Adrenal gland (tissue), 5 donors: ENCODE data around the gene SLC9A5.

Experiments used
- CTCF ChIP-seq, 6 experiments: fragments of 450-650 bp in 4 of 6; fragments of 200-600 bp in 2 of 6; sonication (generic) in 1 of 6; IDR thresholded peaks; 1 replicate in 5 of 6; 2 replicates in 1 of 6; pipeline versions ENCODE4 v1.5.1 to v1.8.0; 2016 to 2021; ENCODE audit warnings: antibody characterized with exemption in 6 of 6, mild to moderate bottlenecking in 2 of 6, moderate library complexity in 1 of 6
- POLR2A ChIP-seq, 2 donors: fragments of 450-650 bp; IDR thresholded peaks; one replicate each; pipeline ENCODE4 v1.6.1; 2017; ENCODE audit warnings: antibody characterized with exemption in 2 of 2, mild to moderate bottlenecking in 2 of 2, moderate library complexity in 1 of 2
- donor health status: DM: no; HTN: no; CAD: no.

GRCh38 chr16:67226804-67227566 lies 21.8 kb upstream of the SLC9A5 start, which contains the start of gene TMEM208:
- TF ChIP-seq POLR2A (IDR thresholded peaks at IDR 0.05) (peak in 1 of 2 donors; percentile 69), CTCF (IDR thresholded peaks at IDR 0.05) (peak in 3 of 6 experiments; percentile 16 to 42 (median 29))
